GM12891 (cell line): ENCODE data around the gene TCFL5. TPM values are rescaled to one million over a fixed set of nuclear protein-coding genes. Genes with fewer than 3 reads are reported as not detected.

Experiments used
- DNase-seq: peaks from one replicate; pipeline ENCODE4 v3.0.0; 2011; ENCODE audit warnings: low spot score; ENCODE audit not compliant: insufficient read length
- FAIRE-seq: peaks from 2 replicates; lab custom pipeline; 2011; peaks lifted over from hg19 to GRCh38; lab: Jason Lieb, UNC
- PAX5 ChIP-seq: IDR thresholded peaks from 2 replicates; pipeline ENCODE4 v1.6.1; 2011; ENCODE audit warnings: low read length, moderate library complexity, mild to moderate bottlenecking; ENCODE audit not compliant: insufficient read depth, severe bottlenecking
- POLR2A ChIP-seq: IDR thresholded peaks from 2 replicates; pipeline ENCODE4 v1.6.1; 2011; ENCODE audit warnings: low read depth, low read length, control low read depth
- POLR2AphosphoS5 ChIP-seq: IDR thresholded peaks from 2 replicates; pipeline ENCODE4 v1.6.1; 2011; ENCODE audit warnings: low read depth, low read length, control low read depth
- POU2F2 ChIP-seq: IDR thresholded peaks from 2 replicates; pipeline ENCODE4 v1.6.1; 2011; ENCODE audit warnings: low read depth, mild to moderate bottlenecking, control low read depth, low read length, moderate library complexity
- SPI1 ChIP-seq: IDR thresholded peaks from 2 replicates; pipeline ENCODE4 v1.6.1; 2011; ENCODE audit warnings: low read depth, low read length, control low read depth
- TAF1 ChIP-seq: IDR thresholded peaks from 2 replicates; pipeline ENCODE4 v1.6.1; 2011; ENCODE audit warnings: low read depth, low read length, control low read depth
- polyA plus RNA-seq: library from polyadenylated mRNA; unstranded; fragments of >200 nt; gene quantifications from one replicate; pipeline ENCODE4 v1.2.1, GENCODE V29; 2012; ENCODE audit warnings: low read depth, missing spikeins, inconsistent platforms; ENCODE audit not compliant: missing spikeins

TCFL5 gene
- 9.5 TPM for polyA plus RNA-seq

DNA sequence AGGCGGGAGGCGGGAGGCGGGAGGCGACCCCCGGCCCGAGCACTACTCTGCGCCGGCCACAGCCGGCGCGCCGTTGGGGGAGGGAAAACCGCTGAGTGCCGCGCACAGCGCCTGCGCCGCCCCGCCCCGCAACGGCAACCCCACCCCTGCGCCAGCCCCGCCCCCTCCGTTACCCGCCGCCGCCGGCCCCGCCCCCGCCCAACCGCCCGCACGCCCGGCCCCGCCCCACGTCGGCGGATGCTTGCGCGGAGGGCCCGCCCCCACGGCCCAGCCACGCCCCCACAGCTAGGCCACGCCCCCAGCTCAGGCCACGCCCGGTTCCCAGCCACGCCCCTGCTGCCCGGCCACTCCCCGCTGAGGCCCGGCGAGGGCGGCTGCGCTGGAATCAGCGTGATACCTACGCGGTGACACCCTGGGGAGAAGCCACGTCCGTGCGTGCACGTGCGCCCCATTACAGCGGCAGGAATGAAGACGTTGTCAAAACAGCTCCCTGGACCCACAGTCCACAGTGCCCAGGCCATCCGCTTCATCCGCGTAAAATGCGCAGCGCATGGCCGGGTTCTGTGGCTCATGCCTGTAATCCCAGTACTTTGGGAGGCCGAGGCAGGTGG lies at the start of gene TCFL5:
TSS of gene TCFL5 (minus strand) at position 97 of the 611 bp plus-strand sequence. CDS start 152 bp downstream, outside the sequence.
- FAIRE-seq: peak; percentile 91

DNA sequence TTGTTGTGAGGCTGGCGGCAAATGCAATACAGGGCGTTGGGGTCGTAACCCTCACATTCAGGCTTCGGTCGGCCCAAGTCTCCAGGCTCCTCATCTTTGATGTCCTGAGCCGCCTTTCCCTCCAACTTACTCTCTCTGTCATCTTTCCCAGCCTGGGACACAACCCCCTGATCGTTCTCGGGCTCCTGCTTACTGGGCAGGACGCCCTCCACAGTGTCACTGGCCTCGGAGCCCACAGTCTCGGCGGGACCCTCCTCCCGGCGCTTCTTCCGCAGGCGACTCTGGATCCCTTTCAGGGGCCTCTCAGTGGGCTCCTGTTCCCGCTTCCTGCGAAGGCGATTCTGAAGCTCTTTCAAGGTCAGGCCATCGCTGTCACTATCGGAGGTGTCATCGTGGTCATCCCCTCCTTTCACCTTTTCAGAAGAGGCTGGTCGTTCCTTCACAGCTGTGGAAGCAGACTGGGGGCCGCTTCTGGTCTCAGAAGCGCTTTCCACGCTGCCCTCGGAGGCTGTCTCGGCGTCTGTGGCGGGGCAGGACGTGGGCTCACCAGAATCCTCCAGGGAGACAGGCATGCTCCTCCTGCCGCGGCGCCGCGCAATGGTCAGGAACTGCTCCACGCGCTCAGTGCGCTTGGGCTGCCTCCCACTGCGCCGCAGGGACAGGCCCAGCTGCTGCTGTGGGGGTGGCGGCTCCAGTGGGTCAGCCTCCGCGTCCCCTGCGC lies 49.3 kb upstream of the TCFL5 start:
- FAIRE-seq: no peak
- TF ChIP-seq POLR2AphosphoS5 (no peak), POU2F2 (no peak), SPI1 (no peak), POLR2A (no peak), PAX5 (no peak), TAF1 (no peak)
- no peak for DNase-seq

More for the DNA sequence above, at the start of gene TCFL5:
- TF ChIP-seq TAF1: no peak
- no peak for TF ChIP-seq POLR2A
- no peak for TF ChIP-seq PAX5
- TF ChIP-seq POU2F2: no peak
- no peak for TF ChIP-seq POLR2AphosphoS5
- TF ChIP-seq SPI1: no peak
- DNase-seq: peak; percentile 83

DNA sequence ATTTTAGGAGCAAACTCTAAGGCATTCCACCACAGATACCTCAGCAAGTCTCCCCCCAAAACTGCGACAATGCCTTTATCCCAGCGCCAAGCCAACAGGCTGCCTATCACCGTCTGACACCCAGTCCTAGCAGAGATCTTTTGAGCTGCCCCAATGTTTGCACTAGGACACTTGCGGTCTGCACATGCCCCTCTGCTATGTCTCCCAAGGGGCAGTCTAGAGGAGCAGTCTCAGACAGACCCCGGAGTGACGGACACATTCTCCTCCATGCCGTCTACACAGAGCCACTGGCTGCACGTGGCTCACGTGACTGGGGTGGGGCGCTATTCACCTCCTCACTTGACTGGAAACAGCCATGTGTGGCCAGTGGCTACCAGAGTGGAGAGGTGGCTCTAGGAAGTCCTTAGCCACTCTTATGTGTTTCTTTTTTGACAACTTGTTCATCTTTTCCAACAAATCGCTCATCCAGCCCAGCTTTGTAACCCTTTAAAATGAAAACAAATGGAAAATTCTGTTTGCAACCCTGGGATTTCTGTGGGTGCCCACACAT lies 48.7 kb upstream of the TCFL5 start:
- FAIRE-seq: no peak
- no peak for DNase-seq
- no peak for TF ChIP-seq POU2F2
- peak; percentile 50; the same call in 1 of the 2 replicates for TF ChIP-seq POLR2AphosphoS5

DNA sequence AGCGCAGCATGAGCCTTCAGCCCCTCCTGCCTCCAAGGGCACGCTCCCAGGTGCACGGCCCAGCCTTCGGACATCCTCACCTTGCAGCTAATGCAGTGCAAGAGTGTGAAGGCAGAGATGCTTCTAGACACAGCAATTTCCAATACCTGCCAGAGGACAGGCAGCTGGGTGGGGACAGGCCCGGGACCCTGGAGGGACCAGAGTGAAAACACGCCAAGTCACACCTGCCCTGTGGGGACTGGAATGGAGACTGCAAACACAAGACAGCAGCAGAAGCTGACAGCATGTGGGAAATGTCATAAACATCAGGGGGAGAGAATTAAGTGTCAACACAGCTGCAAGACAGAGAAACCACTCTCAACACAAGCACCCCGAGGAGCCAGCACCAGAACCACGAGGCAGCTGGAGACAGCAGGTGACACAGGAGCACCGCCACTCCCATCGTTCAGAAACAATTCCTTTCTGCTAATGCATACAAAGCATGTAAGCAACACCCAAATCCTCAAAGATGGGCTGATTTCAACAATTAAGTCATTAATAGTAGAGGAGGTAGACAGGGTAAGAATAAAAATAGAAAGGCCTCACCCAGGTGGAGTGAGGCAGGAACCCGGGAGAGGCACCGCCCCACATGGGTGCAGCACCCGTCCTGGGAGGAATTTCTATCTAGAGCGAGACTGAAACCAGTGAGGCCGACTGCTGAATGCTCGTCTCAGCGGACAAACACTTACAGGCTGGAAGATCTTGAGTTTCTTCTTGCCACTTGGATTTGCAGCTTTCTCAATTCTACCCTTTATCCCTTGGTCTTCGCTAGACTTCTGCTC lies 47.6 kb upstream of the TCFL5 start:
- FAIRE-seq (no peak), DNase-seq (no peak)
- TF ChIP-seq SPI1: no peak
- TF ChIP-seq POLR2A: peak; percentile 21; the same call in 1 of the 2 replicates

DNA sequence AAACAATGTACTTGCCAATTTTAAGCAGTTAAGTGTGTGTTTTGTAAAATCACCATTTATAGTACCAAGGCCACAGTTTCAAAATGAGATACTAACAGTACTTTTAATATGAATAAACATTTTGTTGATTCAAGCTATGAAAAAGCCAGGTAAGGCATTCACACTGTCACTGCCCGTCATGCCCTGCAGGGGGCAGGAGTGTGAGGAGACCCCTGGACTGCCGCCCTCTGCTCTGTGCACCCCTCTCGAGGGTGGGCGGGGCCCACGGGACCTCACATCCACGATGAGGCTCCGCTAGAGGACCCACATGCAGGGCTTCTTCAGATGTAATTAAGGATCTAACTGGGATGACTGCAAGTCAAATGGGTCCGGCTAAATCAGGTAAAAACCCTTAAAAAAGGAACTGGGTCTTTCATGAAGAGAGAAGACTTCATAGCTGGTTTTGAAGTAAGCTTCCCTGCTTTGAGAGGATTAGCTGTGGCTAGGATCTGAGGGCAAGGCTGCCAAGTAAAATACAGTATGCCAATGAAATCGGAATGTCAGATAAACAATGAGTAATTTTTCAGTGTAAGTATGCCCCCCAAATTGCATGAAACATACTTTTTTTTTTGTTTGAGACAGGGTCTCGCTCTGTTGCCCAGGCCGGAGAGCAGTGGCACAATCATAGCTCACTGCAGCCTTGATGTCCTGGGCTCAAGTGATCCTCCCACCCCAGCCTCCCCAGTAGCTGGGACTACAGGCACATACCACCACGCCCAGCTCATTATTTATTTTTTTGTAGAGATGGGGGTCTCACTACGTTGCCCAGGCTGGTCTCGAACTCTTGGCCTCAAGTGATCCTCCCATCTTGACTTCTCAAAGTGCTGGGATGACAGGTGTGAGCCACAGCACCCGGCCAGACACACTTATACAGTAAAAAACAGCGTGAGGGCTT lies 46.0 kb upstream of the TCFL5 start:
- no peak for TF ChIP-seq TAF1
- TF ChIP-seq POU2F2: no peak
- TF ChIP-seq POLR2AphosphoS5: no peak
- peak; percentile 52 for TF ChIP-seq SPI1
- TF ChIP-seq POLR2A: no peak; the same call in 1 of the 2 replicates

DNA sequence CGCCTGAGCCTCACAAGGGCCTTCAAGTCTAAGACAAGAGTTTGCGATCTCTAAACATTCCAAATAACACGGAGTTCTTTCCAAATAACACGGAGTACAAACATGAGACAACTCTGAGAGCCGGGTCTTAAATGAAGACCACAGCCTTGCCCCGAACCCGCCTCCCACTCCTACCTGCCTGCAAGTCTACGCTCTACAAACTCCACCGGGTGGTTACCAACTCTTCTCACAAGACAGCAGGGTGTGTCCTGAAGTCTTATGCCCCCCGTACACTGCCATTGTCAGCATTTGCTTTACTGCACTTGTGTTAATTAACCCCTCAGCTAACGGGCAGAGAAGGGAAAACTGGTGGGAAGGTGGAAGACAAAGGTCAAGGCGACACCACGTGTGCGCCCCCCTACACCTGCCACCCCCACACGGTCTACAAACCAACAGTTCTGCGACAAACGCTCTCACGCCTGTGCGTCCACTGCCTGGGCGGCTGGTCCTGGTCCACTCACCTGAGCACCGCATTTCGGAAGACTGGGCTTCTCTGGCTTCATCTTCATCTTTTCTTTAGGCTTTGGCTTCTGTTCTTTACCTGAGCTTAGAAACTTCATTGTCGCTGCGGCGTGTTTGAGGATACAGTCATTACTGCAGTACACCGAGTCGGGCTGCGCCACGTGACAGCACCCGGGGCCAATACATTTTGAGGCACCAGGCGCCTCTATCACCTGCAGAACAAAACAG lies 45.2 kb upstream of the TCFL5 start:
- DNase-seq (no peak), FAIRE-seq (no peak)
- no peak for TF ChIP-seq POU2F2
- no peak for TF ChIP-seq POLR2A
- no peak for TF ChIP-seq TAF1
- no peak for TF ChIP-seq POLR2AphosphoS5
- no peak for TF ChIP-seq SPI1
- no peak for TF ChIP-seq PAX5

More for the DNA sequence above, 46.0 kb upstream of the TCFL5 start:
- no peak for FAIRE-seq
- DNase-seq: peak; percentile 43

DNA sequence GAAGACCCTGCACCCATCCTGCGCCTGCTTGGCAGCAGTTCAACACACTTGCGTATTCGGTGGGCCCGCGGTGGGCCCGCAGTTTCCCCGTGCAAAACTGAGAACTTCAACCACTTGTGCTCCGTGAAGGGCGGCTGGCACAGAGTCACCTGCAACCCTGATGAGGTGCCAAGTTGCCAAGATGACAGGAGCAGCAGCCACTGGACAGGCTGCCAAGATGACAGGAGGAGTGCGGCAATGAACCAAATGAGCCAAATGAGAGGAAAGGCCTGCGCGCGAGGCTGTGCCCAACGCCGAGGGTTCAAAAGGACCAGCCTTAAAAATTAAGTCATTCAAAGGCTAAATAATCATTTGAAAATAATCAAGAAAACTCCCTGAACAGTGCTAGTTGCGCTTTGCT lies 44.6 kb upstream of the TCFL5 start:
- FAIRE-seq (no peak), DNase-seq (no peak)
- TF ChIP-seq TAF1 (no peak), POU2F2 (no peak), POLR2A (no peak), PAX5 (no peak), POLR2AphosphoS5 (no peak), SPI1 (no peak)

DNA sequence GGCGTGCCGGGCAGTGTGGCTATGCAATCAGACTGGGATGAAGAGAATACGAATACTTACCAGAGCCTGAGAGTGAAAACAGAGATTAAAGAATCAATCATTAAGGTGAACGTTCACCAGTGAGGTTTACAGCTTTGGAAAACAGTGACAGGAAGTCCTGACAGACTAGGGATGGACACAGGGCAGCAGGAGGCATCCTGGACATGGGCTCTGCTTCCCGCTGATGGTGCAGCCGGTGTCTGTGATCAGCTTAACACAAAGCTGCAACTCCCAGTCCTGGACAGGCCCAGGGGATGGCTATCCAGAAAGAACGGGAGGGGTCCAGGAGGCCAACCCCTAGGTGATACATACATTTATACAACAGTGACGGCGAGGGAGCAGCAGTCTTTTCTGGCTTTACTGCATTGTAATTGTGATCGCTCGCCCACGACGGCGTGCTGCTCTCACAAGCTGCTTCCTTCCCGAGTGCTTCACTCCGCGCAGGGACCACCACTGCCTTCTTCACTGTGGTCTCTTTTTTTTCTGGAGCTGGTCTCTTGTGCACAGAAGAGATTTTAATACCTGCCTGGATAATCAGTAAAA lies 44.0 kb upstream of the TCFL5 start:
- FAIRE-seq (no peak), DNase-seq (no peak)
- TF ChIP-seq POLR2AphosphoS5: no peak
- no peak for TF ChIP-seq POLR2A
- TF ChIP-seq TAF1: no peak
- no peak for TF ChIP-seq SPI1
- TF ChIP-seq POU2F2: no peak
- TF ChIP-seq PAX5: no peak
